Measurements from ENCODE around the gene OXSR1. TPM values are rescaled to one million over a fixed set of nuclear protein-coding genes. Genes with fewer than 3 reads are reported as not detected.
"Not testable (repeated sequence)": the region's sequence is repeated elsewhere in the genome, so short reads cannot be mapped to it uniquely, and the experiment has no call there.

Gene OXSR1
- polyA plus RNA-seq, 1 donor, result 35.6 TPM

DNA sequence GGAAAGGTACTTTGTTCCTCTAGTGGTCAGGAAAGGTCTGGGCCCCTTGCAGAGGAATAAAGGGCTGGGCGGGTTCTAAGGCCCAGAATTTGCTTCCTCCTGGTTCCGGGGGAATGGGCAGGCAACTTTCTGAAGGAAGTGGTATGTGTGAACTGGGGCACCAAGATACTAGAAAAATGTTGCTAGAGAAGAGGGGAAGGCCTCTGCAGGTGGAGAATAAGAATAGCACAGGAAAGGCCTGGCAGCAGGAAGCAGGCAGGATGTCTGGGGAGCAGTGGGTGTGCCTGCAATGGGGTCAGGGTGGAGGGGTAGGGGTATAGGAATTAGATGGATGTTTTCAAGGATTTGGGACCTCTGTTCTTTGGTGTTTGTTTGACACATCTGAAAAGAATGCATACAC, 102.3 kb downstream of the OXSR1 start:
- DNase-seq (ENCODE audit: low read depth), result no peak

DNA sequence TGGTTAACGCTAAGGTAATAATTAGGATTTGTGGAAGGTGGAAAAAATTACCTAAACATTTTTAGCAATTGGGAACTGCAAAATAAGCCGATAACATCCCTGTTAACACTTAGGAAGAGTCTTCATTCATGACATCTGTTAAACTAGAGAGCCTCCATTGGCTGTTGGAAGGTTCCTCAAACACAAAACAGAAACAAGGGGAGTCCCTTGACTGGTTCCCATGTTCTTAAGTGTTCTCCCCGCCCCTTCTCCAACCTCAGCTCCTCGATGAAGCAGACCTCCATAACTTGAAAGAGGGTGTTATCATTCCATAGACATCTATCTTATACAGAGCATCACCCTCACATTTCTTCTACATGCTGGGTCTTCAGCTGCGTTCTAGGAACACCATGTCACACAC, 102.8 kb downstream of the OXSR1 start:
- no peak for DNase-seq (ENCODE audit: low read depth)

GRCh38 chr3:38268522-38268921, 103.2 kb downstream of the OXSR1 start:
- no peak for DNase-seq (ENCODE audit: low read depth)

DNA sequence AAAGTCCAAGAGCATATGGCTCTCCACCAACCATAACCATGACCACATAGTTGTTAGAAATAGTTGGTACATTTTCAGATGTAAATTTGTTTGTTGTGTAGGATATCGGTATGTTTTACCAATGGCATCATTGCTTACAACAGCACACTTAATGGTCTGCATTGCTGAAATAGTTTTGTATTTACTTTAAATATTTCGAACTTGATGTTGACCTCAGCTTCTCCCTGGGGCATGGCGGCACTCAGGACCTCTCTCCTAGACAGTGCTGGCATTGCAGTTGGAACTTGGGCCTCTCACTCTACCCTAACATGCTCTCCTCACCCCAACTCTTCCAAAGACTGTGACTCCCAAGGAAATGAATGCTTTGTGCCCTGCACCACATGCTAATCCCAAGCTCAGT, 105.3 kb downstream of the OXSR1 start:
- DNase-seq (ENCODE audit: low read depth), result no peak

GRCh38 chr3:38271553-38271952, 106.2 kb downstream of the OXSR1 start:
- no peak for DNase-seq (ENCODE audit: low read depth)

DNA sequence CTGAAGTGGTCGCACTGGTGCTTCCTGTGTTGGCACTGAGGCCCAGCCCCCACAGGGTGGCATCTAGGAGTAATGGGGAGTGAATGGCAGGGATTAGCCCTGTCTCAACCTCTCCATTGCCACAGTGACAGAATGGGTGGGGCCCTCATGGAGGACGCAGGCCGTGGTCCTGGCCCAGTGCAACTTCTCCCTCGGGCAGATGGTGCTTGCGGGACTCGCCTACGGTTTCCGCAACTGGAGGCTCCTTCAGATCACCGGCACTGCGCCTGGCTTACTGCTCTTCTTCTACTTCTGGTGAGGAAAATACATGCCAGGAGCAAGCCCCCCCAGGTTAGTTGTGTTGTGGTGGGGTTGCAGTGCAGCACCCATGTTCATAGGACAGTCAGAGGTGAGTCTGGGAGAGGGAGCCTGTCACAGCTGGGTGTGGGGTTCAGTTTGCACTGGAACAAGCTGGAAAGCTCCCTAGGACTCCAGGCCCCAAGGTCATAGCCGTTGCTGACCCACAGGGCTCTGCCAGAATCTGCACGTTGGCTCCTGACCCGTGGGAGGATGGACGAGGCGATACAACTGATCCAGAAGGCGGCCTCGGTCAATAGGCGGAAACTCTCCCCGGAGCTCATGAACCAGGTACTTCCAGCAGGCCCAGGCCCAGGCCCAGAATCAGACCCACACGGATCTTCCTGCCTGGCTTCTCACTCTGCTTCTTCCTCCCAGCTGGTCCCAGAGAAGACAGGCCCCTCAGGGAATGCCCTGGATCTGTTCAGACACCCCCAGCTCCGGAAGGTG, 109.7 kb downstream of the OXSR1 start:
- no peak for DNase-seq (ENCODE audit: low read depth)

GRCh38 chr3:38275658-38276057, 110.3 kb downstream of the OXSR1 start:
- no peak for DNase-seq (ENCODE audit: low read depth)

- no peak for DNase-seq (ENCODE audit: low read depth)
Observed at GRCh38 chr3:38276081-38276916, 111.0 kb downstream of the OXSR1 start.

GRCh38 chr3:38276917-38277630, 111.7 kb downstream of the OXSR1 start:
- DNase-seq (ENCODE audit: low read depth), result no peak

- no peak for DNase-seq (ENCODE audit: low read depth)
Observed at GRCh38 chr3:38278841-38279240, 113.5 kb downstream of the OXSR1 start.

DNA sequence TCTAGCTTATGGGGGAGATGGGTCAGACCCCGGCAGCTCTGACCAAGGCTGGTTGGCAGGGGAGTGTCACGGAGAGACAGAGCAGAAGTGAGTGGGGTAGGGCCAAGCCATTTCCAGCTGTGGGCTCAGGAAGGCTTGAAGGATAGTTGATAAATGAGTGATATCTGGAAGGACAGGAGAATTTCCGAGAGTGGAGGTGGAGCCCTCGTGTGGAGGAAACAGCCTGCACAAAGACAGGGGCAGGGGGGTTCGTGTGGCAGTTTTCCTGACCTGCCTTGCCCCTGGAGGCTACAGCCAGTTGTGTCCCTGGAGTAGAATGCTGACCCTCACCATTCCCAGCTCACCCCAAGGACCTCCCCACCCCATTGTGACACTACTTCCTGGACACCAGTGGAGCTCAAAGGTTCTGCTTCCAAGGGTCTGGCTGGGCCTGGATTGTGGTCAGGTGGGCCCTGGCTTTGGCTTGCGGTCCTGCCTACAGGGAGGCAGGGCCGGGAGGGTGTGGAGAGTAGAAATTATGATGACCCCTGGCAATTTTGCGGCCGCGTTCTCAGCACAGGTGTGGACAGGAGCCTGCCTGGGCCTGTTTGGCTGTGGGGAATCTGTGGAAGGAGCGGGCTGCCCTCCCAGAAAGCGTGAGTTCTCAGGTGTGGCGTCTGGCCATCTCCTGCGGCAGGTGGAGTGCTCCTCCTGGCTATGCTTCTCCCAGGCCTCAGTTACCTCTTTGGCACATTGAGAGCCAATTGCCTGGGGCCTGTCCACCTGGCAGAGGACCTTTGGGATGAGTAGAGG, 116.8 kb downstream of the OXSR1 start, which contains the start of gene SLC22A14:
Gene SLC22A14, plus strand, starts transcription at position 400 of the 792 bp plus-strand sequence. CDS start 23,733 bp downstream, outside the sequence.
- DNase-seq (ENCODE audit: low read depth), result no peak

- no peak for DNase-seq (ENCODE audit: low read depth)
Observed at GRCh38 chr3:38283810-38284755, 118.7 kb downstream of the OXSR1 start.

GRCh38 chr3:38284756-38285150, 119.4 kb downstream of the OXSR1 start:
- no peak for DNase-seq (ENCODE audit: low read depth)

DNA sequence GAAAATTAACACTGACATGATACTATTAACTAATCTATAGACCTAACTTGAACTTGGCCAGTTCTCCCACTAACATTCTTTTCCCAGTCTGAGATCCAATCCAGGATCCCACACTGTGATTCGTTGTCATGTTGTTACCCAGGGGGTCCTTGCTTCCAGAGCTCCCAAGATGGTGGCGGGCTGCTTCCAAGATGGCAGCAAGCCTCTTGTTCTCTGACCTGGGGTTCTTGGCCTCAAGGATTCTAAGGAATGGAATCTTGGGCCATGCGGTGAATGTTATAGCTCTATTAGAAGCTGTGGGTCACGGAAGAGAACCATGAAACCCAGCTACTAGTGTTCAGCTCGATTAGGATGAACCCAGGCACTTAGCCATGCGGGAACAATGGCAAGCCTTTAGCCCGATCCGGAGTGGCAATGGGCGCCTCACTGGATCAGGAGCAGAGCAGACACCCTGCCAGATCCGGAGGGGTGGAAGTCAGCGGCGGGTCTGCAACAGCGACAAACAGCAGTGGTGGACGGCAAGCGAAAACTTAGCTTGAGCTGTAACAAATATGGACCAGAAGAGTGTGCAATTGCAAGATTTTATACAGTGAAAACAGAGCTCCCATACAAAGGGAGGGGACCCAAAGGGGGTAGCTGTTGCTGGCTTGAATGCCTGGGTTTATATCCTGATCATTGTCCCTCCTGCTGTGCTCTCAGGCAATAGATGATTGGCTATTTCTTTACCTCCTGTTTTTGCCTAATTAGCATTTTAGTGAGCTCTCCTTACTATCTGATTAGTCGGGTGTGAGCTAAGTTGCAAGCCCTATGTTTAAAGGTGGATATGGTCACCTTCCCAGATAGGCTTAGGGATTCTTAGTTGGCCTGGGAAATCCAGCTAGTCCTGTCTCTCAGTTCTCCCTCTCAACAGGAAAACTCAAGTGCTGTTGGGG, 124.2 kb downstream of the OXSR1 start:
- DNase-seq (ENCODE audit: low read depth), result not testable (repeated sequence)

DNA sequence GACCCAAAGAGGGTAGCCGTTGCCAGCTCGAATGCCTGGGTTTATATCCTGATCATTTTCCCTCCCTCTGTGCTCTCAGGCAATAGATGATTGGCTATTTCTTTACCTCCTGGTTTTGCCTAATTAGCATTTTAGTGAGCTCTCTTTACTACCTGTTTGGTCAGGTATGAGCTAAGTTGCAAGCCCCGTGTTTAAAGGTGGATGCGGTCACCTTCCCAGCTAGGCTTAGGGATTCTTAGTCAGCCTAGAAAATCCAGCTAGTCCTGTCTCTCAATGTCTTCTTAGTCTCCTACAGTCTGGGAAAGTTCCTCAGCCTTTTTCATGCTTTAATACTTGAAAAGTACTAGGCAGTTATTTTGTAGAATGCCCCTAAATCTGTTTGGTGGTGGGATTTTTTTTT, 131.7 kb downstream of the OXSR1 start:
- DNase-seq (ENCODE audit: low read depth), result not testable (repeated sequence)

GRCh38 chr3:38297537-38297936, 132.2 kb downstream of the OXSR1 start:
- no peak for DNase-seq (ENCODE audit: low read depth)

GRCh38 chr3:38297947-38298711, 132.8 kb downstream of the OXSR1 start:
- no peak for DNase-seq (ENCODE audit: low read depth)
